ENCODE data around the gene TOR1B.
"Not testable (repeated sequence)": the region's sequence is repeated elsewhere in the genome, so short reads cannot be mapped to it uniquely, and the experiment has no call there.

TOR1B gene

DNA sequence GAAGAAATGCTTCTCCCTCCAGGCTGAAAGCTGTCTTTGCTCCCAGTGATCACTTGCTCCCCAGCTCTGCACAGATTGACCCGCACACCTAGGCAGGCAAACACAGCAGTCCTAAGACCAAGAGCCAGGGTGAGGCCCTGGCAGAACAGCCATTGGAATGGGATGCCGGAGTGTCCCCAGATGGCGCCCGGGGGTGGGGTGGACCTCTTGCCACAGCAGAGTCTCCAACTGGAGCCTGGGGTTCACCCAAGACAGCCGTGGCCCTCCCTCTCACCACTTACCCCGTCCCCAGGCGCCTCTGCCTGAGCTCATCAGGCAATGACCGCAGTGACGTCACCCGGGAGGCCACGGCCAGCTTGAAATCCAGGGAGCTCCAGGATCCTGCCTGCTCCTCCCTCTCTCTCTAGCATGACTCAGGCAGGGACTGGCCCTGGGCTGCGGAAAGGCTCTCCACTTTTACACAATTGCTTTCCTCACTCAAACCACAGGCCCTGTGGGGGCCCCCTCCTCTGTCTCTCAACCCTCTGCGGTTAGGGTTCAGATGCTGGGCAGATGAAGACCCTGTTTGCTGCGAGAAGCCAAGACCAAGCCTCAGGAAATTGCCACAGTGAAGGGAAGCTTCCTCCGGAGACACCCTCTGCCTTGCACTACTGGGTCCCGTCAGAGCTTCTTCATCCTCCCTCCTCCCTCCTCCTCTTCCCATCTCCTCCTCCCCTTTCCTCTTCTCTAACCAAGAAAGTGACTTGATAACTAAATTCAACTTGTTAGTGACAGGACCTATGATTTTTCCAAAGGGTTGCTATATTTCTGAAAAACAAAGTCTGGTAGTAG lies 25.8 kb upstream of the TOR1B start:
- DNase-seq (ENCODE audit: low spot score), result no peak

DNA sequence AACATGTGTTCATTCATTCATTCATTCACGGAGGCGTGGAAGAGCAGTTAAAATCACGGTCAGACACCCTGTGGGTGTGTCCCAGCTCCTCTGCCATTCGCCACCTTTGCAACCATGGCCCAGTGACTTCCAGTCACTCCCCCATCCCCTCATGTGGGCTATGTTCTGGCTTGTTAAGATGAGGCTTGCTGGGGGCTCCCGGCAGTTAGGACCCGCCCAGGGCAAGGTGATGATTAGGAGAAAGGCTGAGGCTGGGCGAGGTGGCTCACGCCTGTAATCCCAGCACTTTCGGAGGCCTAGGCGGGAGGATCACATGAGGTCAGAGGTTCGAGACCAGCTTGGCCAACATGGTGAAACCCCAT lies 25.2 kb upstream of the TOR1B start:
- DNase-seq (ENCODE audit: low spot score), result no peak

DNA sequence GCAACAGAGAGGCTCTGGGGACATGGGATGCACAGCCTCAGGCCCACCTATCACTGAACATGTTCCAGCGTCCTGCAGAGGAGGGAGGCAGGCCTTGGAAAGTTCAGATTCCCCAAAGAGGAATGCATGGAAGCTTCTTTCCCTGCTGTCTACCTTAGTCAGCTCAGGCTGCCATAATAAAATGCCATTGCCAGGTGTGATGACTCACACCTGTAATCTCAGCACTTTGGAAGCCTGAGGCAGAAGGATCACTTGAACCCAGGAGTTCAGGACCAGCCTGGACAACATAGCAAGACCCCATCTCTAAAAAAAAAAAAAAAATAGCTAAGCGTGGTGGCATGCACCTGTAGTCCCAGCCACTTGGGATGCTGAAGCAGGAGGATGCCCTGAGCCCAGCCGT lies 24.5 kb upstream of the TOR1B start:
- no peak for DNase-seq (ENCODE audit: low spot score)

DNA sequence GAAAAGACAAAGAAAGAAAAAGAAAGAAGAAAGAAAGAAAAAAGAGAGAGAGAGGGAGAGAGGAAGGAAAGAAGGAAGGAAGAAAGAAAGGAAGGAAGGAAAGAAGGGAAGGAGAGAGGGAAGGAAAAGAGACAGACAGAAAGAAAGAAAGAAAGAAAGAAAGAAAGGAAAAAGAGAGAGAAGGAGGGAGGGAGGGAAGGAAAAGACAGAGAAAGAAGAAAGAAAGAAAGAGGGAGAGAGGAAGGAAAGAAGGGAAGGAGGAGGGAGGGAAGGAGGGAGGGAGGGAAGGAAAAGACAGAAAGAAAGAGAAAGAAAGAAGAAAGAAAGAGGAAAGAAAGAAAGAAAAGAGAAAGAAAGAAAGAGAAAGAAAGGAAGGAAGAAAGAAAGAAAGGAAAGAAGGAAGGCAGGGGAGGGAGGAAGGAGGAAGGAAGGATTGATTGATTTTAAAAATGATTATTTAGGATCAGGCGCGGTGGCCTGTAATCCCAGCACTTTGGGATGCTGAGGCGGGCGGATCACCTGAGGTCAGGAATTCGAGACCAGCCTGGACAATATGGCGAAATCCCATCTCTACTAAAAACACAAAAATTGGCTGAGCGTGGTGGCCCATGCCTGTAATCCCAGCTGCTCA lies 23.3 kb upstream of the TOR1B start:
- no peak for DNase-seq (ENCODE audit: low spot score)

DNA sequence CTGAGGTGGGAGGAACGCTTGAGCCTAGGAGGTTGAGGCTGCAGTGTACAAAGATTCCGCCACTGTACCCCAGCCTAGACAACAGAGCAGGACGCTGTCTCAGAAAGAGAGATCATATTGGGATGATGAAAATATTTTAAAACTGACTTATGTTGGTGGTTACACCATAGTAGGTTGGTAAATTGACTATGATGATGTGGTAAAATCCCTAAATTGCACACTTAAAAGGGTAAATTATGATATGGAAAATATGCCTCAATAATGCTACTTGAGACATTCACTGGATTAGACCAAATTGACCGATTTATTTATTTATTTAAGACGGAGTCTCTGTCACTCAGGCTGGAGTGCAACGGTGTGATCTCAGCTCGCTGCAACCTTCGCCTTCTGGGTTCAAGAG lies 21.9 kb upstream of the TOR1B start:
- no peak for DNase-seq (ENCODE audit: low spot score)

DNA sequence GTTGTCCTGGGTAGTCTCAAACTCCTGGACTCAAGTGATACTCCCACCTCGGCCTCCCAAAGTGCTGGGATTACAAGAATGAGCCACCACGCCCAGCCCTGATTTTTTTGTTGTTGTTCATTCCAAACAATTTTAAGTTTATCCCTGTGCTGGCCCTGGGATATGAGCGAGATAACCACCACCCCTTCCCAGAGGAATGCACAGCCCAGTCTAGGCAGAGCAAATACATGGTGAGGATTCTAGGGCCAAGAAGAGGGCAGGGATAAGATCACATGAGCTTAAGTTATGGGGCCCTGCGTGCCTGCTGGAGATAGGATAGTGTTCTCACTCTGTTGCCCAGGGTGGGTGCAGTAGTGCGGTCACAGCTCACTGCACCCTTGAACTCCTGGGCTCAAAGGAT lies 21.0 kb upstream of the TOR1B start:
- no peak for DNase-seq (ENCODE audit: low spot score)

DNA sequence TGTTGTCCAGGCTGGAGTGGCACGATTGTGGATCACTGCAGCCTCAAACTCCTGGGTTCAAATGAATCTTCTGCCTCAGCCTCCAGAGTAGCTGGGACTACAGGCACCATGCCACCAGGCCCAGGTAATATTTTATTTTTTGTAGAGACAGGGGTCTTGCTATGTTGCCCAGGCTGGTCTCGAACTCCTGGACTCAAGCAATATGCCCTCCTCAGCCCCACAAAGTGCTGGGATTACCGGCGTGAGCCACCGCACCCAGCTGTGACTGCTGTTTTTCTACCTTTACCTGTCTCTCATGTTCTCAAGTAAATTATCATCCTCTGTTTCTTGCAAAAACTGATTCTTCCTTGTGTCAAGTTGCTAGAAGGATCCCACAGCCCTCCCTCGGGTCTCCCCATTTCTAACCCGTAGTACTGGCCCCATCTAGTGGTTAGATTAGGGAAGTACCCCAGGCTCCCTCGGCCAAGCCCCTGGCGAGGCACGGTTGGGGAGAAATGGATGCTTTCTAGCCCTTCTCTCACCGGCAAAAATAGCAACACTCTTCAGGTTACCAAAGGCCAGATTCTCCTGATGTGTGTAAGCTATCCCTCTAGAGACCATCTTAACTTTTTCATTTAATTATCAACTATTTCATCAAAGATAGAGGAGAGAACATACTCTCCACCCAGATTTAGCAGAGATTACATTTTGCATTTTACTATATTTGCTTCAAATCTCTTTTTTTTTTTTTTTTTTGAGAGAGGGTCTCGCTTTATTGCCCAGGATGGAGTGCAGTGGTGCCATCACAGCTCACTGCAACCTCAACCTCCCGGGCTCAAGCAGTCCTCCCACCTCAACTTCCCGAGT lies 19.2 kb upstream of the TOR1B start:
- peak; percentile 75 for DNase-seq (ENCODE audit: low spot score)

DNA sequence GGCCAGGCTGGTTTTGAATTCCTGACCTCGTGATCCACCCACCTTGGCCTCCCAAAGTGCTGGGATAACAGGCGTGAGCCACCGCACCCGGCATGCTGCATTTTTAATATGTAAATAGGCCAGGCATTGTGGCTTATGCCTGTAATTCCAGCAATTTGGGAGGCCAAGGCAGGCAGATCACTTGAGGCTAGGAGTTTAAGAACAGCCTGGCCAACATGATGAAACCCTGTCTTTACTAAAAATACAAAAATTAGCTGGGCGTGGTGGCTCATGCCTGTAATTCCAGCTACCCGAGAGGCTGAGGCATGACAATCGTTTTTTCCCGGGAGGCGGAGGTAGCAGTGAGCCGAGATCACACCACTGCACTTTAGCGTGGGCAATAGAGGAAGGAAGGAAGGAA lies 18.0 kb upstream of the TOR1B start:
- not testable (repeated sequence) for DNase-seq (ENCODE audit: low spot score)

DNA sequence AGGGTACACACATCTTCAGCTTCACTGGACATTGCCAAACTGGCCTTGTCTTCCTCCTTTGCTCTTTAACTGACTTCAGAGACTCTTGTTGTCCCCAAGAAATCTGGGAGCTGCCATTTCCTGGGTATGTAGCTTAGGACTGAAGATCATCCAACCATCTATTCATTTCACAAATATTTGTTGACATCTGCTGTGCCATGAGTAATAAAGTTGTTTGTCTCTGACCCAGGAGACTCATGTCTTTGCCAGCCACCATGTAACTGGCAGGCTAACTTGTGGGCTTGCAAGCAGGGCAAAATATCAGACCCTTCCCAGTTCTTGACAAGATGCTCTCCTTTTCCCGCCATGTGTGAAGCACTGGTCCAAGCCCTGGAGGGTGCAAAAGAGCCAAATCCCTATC lies 17.1 kb upstream of the TOR1B start:
- DNase-seq (ENCODE audit: low spot score), result no peak

DNA sequence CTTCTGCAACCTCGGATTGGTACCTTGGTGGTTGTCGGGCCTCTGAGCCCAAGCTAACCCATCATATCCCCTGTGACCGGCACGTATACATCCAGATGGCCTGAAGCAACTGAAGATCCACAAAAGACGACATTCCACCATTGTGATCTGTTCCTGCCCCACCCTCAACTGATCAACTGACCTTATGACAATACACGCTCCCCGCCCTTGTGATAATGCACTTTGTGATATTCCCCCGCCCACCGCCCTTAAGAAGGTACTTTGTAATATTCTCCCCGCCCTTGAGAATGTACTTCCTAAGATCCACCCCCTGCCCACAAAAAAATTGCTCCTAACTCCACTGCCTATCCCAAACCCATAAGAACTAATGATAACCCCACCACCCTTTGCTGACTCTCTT lies 16.5 kb upstream of the TOR1B start:
- DNase-seq (ENCODE audit: low spot score), result no peak

DNA sequence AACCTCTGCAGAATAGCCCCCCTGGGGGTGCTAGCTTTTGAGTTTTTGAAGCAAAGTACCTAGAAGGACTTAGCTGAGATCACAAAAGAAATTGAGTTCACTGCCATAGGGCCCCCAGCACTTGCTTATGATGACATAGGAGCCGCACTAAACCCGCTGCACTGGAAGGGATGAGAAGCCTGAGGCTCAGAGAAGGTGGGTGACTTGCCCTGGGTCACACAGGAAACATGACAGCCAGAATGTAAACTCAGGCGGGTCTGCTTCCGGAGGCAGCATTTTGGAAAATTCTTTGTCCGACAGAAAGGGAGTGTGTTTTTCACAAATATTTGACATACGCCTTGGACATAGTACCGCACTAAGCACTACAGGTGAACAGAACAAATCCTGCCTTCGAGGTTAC lies 8.4 kb upstream of the TOR1B start:
- no peak for DNase-seq (ENCODE audit: low spot score)

DNA sequence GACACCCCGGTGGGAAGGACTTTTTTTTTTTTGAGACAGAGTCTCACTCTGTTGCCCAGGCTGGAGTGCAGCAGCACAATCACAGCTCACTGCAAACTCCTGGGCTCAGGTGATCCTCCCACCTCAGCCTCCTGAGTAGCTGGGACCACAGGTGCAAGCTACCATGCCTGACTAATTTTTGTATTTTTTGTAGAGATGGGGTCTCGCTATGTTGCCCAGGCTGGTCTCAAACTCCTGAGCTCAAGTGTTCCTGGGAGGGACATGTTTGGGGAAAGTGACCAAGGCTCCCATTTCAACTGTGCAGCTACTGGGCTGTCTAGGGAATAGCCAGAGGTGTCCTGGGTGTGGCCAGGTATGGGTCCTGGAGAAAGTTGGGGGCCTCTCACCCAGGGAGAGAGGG lies 7.0 kb upstream of the TOR1B start:
- not testable (repeated sequence) for DNase-seq (ENCODE audit: low spot score)

DNA sequence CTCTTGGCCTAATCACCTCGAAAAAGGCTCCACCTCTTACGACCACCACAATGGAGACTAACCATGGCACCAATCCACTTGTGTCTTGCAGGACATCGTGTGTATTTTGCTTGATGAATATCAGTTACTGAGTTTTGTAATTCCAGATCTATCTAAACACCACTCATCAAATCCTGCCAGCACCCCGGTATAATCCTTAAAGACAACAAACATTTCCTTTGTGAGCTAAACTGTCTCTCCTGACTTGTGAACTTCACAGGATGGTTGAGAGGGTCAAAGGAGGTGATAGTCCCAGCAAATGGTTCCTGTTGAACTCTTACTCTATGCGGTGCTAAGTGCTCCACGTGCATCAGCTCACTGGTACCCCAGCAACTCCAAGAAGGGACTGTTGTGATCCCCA lies 4.0 kb upstream of the TOR1B start:
- no peak for DNase-seq (ENCODE audit: low spot score)

DNA sequence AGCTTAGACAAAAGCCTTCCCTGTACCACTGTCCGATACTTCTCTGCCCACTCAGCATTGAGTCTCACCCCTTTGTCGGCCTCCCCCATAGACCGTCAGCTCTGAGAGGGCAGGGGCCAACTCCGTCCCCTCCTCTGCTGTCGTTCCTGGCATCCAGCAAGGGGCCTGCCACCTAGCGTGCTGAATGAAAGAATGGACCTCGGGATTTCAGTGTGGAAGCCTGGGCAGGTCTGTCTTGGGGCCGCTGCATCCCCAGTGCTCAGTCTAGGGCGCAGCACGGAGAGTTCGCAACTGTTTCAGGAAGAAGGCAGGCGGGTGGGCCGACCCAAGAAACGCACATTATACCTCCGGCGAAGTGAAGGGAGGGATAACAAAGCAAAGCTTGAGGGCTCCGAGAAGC lies 1.5 kb upstream of the TOR1B start:
- DNase-seq (ENCODE audit: low spot score), result no peak

DNA sequence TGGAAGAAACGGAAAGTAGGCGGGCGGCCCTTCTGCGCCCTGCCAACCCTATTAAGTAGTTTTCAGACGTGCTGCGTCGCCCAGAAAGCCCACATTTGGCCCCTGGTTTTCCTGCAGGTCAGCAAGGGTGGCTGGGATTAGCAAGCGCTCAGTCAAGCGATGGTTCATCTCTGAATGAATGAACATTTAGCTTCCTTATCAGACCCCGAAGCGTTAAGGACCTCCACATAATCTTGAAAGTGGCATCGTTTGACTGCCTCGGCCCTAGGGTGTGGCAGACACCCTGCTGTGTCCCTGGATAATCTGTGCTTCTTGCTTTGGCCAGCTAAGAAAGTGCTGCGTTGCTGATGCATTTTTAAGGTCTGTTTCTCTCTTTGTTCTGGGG lies 684 bp downstream of the TOR1B start:
- DNase-seq (ENCODE audit: low spot score), result no peak

DNA sequence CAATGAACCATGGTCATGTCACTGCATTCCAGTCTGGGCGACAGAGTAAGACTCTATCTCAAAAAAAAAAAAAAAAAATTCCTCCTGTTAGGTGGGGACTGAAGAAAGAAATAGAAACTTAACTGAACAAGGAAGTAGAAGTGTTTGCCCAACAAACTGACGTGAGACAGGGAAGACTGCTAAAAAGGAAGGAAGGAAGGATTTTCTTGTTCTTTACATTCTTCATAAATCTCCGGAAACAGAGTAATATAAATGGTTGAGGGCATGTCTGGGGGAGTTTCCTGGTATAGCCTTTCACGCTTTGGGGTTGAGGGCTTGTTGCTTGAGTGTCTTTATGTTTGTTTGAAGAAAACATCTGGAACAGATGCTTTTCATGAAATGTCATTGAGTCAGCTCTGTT lies 3.1 kb downstream of the TOR1B start:
- DNase-seq (ENCODE audit: low spot score), result no peak

DNA sequence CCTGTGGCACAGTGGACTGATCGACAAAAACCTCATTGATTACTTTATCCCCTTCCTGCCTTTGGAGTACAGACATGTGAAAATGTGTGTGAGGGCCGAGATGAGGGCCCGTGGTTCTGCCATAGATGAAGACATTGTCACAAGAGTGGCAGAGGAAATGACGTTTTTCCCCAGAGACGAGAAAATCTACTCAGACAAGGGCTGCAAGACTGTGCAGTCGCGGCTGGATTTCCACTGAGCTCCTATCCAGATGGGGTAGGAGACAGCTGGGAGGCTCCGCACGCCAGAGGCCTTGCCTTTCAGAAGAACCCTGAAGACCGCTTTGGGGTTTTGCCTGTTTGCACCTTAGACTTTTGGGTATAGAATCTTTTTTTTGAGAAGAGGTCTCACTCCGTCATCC lies 6.4 kb downstream of the TOR1B start:
- no peak for DNase-seq (ENCODE audit: low spot score)

DNA sequence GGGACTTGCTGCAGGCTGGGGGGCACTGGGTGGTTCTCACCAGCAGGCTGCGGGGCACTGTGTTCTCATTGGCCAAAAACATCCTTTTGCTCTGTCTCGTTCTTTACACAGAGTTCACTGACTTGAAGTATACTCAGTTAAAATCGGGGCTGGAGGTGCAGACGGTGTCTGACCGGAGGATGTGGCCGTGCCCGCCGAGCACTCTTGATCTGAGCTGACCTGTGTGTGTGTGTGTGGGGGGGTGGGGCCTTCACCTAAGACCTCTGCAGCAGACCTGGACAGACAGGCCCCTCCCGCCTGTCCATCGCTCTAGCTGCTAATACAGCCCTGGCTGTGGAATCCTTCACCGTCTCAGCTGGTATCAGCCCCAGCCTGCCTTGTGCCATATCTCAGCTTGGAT lies 7.1 kb downstream of the TOR1B start:
- DNase-seq (ENCODE audit: low spot score), result no peak

DNA sequence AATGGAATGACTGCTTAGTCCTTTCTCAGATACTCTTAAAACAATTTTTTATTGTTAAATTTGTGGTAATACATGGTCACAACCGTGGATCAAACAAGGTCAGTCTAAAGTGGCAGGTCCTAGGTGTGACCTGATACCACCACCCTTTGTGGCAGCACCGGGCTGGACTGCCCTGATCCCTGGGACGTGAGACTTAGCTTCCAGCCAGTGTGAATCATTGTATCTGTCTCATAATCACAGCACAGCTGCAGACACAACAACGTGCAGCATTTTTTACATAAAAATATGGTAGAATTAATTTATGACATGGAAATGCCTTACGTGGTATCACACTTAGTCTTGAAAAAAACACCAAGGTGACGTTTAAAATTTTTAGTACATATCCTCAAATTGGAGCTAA lies 7.8 kb downstream of the TOR1B start:
- DNase-seq (ENCODE audit: low spot score), result no peak

DNA sequence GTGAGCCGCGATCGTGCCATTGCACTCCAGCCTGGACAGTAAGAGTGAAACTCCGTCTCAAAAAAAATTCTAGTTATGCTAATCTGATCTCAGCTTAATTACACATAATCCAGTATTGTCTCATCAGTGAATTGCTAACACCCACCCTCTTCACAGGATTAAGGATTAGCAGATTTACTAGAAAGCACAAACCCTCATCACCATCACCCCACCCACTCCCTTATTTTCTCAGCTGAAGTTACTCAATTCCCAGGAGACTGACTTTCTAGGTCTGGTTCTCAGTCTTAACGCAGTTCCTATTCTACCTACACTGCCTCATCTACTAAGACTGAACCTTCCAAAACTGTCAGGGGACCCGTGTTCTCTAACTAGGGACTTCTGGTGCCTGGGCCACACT lies 9.0 kb downstream of the TOR1B start:
- DNase-seq (ENCODE audit: low spot score), result no peak

DNA sequence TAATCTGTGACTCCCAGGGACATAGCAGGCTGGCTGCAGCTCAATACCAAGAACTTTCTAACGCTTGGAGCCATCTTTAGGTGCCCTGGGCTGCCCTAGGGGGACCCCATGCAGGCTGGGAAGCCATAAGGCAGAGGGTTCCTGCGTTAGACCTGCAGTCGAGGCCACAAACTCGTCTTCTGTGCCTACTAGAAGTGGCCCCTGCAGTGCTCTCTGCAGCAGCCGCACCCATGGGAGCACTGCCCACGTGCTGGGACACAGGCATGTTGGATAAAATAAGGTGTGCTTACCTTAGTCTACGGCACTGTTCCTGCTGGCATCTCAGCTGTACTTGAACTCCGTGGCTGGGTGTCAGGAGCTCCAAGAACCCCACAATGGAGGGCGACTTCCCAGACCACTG lies 9.4 kb downstream of the TOR1B start:
- DNase-seq (ENCODE audit: low spot score), result no peak

DNA sequence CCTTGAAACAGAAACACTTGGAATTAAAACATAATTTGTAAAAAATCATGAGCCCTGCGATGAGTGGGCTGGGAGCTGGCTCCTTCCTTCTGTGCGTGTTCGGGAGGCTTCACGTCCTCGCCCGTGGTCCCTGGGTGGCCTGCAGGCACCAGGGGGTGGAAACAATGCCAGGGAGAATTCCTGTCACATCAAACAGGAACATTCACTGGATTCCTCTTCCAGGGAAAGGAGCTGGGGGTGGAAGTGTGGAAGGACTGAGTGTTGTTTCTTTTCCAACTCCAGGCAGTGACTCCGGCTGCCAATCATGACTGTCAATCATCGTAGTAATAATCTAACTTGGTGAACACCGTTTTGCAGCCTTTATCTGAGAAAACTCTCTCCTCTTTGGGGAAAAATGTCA lies 10.7 kb downstream of the TOR1B start:
- no peak for DNase-seq (ENCODE audit: low spot score)
